Neural progenitor cell (in vitro differentiated cells): ENCODE data around the gene S100A9.
"Not testable (repeated sequence)": the region's sequence is repeated elsewhere in the genome, so short reads cannot be mapped to it uniquely, and the experiment has no call there.

Source experiments
- EZH2 ChIP-seq: fragments of 200-600 bp; sonication (generic); IDR thresholded peaks from 2 replicates; pipeline ENCODE4 v1.6.1; 2017; ENCODE audit warnings: antibody characterized with exemption, mild to moderate bottlenecking, moderate library complexity
- EZH2phosphoT487 ChIP-seq: fragments of 200-600 bp; sonication (generic); IDR thresholded peaks from 2 replicates; pipeline ENCODE4 v1.6.1; 2017; ENCODE audit warnings: antibody characterized with exemption
- TF ChIP-seq, protein P1 (sequence below): fragments of 200-600 bp; sonication (generic); IDR thresholded peaks from 2 replicates; pipeline ENCODE4 v1.5.1; 2017; ENCODE audit warnings: antibody characterized with exemption, mild to moderate bottlenecking

DNA sequence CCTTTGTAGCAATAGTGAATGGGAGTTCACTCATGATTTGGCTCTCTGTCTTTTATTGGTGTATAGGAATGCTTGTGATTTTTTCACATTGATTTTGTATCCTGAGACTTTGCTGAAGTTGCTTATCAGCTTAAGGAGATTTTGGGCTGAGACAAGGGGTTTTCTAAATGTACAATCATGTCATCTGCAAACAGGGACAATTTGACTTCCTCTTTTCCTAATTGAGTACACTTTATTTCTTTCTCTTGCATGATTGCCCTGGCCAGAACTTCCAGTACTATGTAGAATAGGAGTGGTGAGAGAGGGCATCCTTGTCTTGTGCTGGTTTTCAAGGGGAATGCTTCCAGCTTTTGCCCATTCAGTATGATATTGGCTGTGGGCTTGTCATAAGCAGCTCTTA is 41.6 kb upstream of the S100A9 start:
- TF ChIP-seq, protein P1, sequence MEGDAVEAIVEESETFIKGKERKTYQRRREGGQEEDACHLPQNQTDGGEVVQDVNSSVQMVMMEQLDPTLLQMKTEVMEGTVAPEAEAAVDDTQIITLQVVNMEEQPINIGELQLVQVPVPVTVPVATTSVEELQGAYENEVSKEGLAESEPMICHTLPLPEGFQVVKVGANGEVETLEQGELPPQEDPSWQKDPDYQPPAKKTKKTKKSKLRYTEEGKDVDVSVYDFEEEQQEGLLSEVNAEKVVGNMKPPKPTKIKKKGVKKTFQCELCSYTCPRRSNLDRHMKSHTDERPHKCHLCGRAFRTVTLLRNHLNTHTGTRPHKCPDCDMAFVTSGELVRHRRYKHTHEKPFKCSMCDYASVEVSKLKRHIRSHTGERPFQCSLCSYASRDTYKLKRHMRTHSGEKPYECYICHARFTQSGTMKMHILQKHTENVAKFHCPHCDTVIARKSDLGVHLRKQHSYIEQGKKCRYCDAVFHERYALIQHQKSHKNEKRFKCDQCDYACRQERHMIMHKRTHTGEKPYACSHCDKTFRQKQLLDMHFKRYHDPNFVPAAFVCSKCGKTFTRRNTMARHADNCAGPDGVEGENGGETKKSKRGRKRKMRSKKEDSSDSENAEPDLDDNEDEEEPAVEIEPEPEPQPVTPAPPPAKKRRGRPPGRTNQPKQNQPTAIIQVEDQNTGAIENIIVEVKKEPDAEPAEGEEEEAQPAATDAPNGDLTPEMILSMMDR = not testable (repeated sequence)
- TF ChIP-seq EZH2, EZH2phosphoT487: not testable (repeated sequence)
